Mucosa of descending colon (tissue), 3 donors: ENCODE measurements around the gene NPDC1. TPM values are rescaled to one million over a fixed set of nuclear protein-coding genes. Genes with fewer than 3 reads are reported as not detected.

ENCODE experiments used
- ATAC-seq: fragments of 200-7000 bp; cut with Tn5 transposase; one replicate; pipeline ENCODE4 v1.9.1; 2020; ENCODE audit warnings: mild to moderate bottlenecking, moderate library complexity
- DNase-seq, 3 donors: peaks; one replicate each; pipeline ENCODE4 v3.0.0-alpha.2; 2020
- H3K36me3 ChIP-seq: fragments of 200-600 bp; one replicate; pipeline ENCODE4 v1.8.0; 2021; ENCODE audit warnings: low read depth, mild to moderate bottlenecking
- H3K4me1 ChIP-seq: fragments of 200-600 bp; one replicate; pipeline ENCODE4 v1.8.0; 2021; ENCODE audit warnings: low read depth, mild to moderate bottlenecking
- H3K4me3 ChIP-seq: fragments of 200-600 bp; one replicate; pipeline ENCODE4 v1.8.0; 2021; ENCODE audit warnings: mild to moderate bottlenecking
- H3K9me3 ChIP-seq: fragments of 200-600 bp; one replicate; pipeline ENCODE4 v1.8.0; 2021; ENCODE audit warnings: mild to moderate bottlenecking
- intact Hi-C, 2 donors: fragments of 100-400 bp; cut with DNase I in 1 of 2; cut with micrococcal nuclease in 1 of 2; formaldehyde crosslinking; loops; one replicate each; pipeline versions ENCODE4 v1.11.0 to v1.11.1; 2022; cut with DNase I, micrococcal nuclease
- total RNA-seq, 3 donors: library from RNA; stranded (reverse); fragmentation: NEBNext Ultra II Directional in 2 of 3; extraction: Animal tissue kit (Norgen Biotek cat#: 25700) in 2 of 3; gene quantifications; one replicate each; pipeline versions ENCODE4 v1.2.1 to v1.2.4, GENCODE V29; 2021 to 2023
- TF ChIP-seq, protein P1 (sequence below): fragments of 200-600 bp; IDR thresholded peaks from one replicate; pipeline ENCODE4 v1.8.0; 2022; ENCODE audit warnings: antibody characterized with exemption, mild to moderate bottlenecking
- donor health status: DM: no; HTN: no; CAD: no; lungs with moderate emphysema.
- donor health status: DM: no; HTN: no; CAD: no.
- donor health status: DM: no; HTN: yes; CAD: no.

NPDC1 gene
- total RNA-seq, 3 donors from 2014 or later: 78.6 to 177 (median 83.0) TPM

GRCh38 chr9:137050570-137050969 lies 4.6 kb upstream of the NPDC1 start:
- no peaks in the 10 kb centered on the region for H3K9me3 ChIP-seq
- H3K36me3 ChIP-seq: no peaks in the 10 kb centered on the region
- no peak overlapping the region for H3K4me3 ChIP-seq
- ATAC-seq (no peak), DNase-seq (peak in 1 of 3 donors; percentile 19)
- peaks cover 34% of the 10 kb centered on the region for H3K4me1 ChIP-seq
- intact Hi-C loops: no loop called here
- TF ChIP-seq, protein P1, sequence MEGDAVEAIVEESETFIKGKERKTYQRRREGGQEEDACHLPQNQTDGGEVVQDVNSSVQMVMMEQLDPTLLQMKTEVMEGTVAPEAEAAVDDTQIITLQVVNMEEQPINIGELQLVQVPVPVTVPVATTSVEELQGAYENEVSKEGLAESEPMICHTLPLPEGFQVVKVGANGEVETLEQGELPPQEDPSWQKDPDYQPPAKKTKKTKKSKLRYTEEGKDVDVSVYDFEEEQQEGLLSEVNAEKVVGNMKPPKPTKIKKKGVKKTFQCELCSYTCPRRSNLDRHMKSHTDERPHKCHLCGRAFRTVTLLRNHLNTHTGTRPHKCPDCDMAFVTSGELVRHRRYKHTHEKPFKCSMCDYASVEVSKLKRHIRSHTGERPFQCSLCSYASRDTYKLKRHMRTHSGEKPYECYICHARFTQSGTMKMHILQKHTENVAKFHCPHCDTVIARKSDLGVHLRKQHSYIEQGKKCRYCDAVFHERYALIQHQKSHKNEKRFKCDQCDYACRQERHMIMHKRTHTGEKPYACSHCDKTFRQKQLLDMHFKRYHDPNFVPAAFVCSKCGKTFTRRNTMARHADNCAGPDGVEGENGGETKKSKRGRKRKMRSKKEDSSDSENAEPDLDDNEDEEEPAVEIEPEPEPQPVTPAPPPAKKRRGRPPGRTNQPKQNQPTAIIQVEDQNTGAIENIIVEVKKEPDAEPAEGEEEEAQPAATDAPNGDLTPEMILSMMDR: no peak

- DNase-seq: peak; percentile 61 to 88 (median 77)
Measured at GRCh38 chr9:137049544-137050449, 3.8 kb upstream of the NPDC1 start.

DNA sequence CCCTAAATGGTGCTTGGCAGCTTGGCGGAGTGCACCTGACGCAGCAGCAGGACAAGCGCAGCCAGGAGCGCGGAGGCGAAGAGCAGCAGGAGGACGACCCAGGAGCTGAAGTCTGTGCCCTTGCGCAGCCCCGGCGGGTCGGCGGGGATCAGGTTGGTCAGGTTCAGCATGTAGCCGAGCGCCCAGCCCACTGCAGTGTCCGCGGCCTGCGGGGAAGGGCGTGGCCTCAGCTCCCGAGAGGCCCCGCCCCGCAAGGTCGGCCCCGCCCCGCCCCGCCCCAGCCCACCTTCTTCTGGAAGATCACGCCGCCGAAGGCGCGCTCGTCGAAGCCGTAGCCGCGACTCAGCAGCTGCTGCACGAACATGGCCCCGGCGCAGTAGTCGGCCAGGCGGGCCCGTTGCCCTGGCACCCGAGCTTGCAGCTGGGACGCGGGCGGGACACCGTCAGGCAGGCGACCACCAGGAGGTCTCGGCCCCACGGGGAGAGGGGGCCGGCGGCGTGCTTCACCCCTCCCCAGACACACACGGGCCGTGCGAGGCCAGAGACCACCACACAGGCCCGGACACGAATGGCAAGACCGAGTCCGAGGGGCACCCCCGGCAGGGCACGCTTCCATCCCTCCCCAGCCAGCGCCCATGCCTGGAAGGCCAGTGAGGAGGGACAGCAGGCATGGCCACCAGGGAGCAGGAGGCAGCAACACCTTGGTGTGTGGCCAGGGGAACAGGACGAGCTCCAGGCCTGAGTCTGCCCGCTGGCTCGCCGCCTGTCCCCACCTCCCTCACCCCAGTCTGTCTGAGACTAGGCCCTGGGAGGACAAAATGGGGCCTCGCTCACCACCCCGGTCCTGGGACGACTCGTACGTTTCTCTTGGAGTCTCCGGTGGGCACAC lies 2.9 kb upstream of the NPDC1 start:
- Histone ChIP-seq H3K4me3 (no peak overlapping the region), H3K4me1 (peaks cover 36% of the 10 kb centered on the region), H3K9me3 (no peaks in the 10 kb centered on the region), H3K36me3 (no peaks in the 10 kb centered on the region)
- no peak for DNase-seq
- no peak for ATAC-seq
- intact Hi-C loops: no loop called here
- TF ChIP-seq, protein P1: no peak

More at GRCh38 chr9:137049544-137050449, 3.8 kb upstream of the NPDC1 start:
- Histone ChIP-seq H3K9me3 (no peaks in the 10 kb centered on the region), H3K4me1 (peaks cover 33% of the 10 kb centered on the region), H3K4me3 (no peak overlapping the region), H3K36me3 (no peaks in the 10 kb centered on the region)
- peak; percentile 30 for ATAC-seq
- intact Hi-C loops: no loop called here
- TF ChIP-seq, protein P1: peak; percentile 49

DNA sequence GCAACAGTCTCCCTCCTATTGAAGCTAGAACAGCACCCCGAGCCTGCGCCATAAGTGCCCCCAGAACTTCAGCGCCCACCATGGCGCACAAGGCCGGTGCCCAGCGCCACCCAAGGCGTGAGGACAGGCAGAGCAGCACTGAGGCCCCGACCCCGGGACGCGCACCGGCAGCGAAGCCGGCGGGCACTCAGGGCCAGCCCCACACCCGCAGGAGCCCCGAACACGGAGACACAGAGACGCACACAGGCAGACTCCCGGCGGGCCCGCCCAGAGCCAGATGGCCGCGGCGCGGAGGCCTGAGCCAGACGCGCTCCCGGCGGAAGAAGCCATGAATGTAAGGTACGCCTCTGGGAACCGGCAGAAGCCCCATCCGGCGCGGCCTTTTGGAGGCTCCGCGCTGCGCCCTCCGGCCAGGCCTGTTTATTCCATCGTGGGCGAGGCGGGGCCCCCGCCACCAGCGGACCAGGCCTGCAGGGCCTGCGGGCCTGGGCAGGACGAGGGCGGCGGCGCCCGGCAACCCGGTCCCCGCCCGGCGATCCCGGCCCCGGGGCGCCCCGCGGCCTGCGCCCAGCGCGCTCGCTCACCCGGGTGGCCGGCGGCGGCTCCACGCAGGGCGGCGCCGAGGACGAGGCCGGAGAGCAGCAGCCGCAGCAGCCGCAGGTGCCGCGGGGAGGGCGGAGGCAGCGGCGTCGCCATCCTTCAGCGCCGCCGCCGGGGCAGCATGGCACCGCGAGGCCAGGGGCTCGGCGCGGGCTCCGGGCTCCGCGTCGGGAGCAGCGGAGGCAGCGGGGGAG lies 486 bp downstream of the NPDC1 start:
- no peaks in the 10 kb centered on the region for H3K9me3 ChIP-seq
- peaks cover 28% of the 10 kb centered on the region for H3K4me1 ChIP-seq
- ATAC-seq (peak; percentile 33), DNase-seq (peak in 2 of 3 donors; percentile 38 to 67)
- intact Hi-C loops: no loop called here
- TF ChIP-seq, protein P1: no peak
- H3K36me3 ChIP-seq: no peaks in the 10 kb centered on the region
- H3K4me3 ChIP-seq: peak overlapping the region; percentile 7
